Putamen (tissue), 1 donor: ENCODE measurements around the gene SS18L1.
A peak's percentile ranks its signal among the peaks of the same experiment; 100 is the strongest.
"Not testable (repeated sequence)": the region's sequence is repeated elsewhere in the genome, so short reads cannot be mapped to it uniquely, and the experiment has no call there.

Source experiments
- DNase-seq: peaks from one replicate; pipeline ENCODE4 v3.0.0-alpha.2; 2016; ENCODE audit warnings: low spot score

SS18L1 gene

DNA sequence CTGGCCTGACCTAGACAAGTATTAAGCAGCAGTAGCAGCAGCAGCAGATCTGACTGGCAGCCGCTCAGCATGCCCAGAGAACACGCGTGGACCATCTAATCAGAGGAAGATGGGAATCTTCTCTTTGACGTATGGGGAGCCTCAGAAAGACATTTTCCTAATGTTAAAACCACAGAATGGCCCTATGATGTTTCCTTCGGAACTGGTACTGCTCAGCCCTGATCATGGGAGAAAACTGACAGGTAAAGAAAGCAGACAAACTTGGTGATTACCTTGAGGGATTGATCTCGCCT, 6.5 kb upstream of the SS18L1 start:
- DNase-seq: no peak

DNA sequence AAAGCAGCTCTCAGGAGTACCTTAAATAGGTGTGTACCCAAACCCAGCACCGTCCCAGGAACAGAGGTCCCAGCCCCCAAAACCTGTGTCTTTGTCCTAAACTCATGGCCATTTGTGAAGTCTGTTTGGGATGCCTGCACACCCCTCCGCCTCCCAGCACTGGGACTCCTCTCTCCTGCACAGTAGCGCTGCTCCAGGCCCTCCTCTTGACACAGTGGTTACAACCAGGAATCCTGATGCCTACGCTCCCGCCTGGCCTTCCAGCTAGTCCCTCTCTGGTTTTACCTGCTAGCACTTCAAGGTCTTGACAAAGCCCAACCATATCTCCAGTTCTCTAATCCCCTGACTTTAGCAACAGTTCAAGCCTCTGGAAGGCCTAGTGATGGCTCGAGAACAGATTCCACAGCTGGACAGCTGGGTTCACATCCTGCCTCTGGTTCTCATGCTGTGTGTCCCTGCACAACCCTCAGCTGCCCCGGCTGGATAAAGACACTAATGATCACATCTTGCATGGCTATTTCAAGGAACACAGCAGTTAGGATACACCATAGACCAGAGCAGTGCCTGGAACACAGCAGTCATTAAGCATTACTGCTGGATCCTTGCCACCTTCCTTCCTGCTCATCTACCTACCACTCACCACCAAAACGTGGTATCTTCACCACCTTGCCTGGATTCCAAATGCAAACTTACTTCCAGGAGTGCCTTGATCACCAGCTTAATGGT, 5.9 kb upstream of the SS18L1 start:
- no peak for DNase-seq

DNA sequence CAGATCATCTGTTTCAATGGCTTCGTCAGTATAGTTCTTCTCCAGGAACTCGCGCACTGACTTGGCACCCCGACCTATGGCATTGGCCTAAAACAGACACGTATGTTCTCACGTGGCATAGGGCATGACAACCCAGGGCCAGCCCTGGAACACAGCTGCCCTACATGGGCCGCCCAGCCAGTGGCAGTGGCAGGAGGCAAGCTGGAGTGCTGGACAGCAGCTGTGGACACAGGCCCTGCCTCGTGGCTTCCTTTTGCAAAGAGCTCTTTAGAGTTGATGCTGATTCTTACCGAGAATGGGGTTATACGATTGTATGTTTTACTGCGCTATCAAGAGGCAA, 5.4 kb upstream of the SS18L1 start:
- DNase-seq: no peak

DNA sequence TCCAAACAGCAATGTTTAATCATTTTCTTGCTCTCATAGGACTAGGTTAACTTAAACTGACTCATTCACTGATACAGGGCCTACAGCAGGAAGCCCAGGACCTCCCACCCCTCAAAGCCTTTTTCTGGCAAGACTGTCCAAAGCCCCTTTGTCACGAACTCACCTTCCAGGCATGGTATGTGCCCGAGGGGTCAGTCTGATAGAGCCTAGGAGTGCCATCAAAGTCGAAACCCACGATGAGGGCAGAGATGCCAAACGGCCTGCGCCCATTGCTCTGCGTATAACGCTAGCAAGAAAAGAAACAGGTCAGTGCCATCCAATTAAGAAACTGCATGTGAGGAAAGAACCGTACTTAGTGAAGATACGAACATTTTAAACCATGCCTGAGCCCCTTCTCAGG, 4.7 kb upstream of the SS18L1 start:
- DNase-seq: no peak

DNA sequence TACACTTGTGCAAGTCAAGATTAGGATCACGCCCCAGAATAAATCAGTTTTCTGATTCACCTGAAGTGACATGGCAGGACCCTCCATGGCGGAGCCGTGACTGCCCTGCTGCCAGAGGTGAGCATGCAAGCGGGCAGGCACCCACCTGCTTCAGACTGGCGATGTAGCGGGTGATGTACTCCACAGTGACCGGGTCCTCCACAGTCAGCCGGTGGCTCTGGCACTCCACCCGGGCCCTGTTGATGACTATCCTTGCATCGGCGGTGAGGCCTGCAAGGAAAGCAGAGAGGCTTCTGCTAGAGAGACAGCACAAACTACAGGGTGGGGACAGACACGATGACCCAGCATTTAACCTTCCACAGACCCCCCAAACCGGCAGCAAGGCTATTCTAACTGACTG, 3.9 kb upstream of the SS18L1 start:
- DNase-seq: no peak

DNA sequence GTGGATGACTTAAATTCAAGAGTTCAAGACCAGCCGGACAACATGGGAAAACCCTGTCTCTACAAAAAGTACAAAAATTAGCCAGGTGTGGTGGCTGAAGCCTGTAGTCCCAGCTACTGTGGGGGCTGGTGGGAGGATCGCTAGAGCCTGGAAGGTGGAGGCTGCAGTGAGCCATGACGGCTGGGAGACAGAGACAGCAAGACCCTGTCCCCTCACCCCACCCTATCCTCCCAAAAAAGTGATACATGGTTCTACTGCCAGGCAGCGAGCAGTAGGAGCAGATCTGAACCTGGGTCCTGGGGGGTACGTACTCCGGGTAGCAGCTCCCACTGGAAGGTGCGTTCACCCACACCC, 2.5 kb upstream of the SS18L1 start:
- DNase-seq: no peak

DNA sequence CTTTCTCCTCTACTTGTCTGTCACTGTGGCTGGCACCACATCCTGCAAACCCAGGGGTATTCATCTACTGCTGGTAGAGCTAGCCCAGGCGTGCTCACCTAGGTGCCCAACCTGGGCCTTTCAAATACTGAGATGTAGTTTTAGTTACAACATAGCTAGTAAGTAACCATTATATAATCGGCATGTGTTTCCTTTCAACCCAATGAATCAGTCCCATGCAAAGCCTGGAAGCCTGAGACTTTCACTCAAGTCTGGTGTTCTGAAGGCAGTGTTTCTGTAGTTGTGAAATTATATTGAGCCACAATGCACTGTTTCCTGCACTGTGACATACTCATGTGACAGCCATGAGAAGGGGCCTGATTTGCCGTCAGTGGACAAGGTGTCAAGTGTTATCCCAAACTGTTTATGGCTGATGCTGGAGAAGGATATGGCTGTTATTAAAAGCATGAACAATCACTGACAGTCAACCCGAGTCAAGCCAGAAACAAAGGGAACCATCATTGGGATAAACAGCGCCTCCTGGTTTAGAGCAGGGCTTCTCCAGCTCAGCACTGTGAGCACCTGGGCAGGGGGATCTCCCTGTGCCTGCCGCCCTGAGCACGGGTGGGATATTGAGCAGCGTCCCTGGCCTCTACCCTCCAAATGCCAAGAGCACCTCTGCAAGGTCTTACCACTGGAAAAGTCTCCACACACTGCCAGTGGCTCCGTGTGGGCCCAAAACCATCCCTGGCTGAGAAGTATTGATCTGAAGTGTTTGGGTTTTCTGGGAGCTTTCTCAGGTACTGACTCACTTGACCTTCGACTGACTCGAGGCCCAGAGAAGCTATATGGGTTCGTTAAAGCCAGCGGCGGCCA, 1.9 kb upstream of the SS18L1 start:
- DNase-seq: no peak

DNA sequence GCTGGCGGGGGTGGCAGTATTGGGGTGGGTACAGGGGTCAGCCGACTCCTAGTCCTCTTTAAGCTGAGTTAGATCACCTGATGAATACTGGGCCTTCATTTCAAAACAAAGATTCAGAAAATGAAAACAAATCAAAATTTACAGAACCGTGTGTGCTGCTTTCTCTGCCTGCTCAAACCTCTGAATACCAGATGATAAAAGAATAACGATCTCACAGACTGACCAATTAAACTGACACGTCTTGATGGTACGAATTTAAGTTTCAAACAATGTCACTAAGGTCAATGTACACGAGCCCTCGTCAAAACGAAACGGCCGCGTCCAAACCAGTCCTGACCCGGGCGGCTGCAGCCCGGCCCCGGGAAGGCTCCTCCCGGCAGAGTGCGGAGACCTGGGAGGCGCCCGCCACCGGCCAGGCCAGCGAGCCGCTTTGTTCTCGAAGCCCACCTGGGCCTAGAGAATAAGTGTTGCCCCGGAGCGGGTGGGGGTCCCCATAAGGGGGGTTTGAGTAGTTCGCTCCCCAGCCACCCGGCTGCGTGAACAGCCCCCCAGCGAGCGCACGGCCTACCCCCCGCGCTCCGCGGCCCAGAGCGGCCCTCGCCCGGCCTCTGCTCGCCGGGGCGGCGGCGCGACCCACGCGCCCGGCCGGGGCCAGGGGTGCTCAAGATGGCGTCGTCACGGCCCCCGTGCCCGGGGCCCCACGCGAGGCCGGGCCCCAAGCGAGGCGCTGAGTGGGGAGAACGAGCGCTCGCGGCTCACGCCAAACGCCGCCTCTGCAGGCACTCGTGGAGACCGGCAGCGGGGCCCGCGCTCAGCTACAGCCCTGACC, 1.1 kb upstream of the SS18L1 start:
- DNase-seq: no peak

DNA sequence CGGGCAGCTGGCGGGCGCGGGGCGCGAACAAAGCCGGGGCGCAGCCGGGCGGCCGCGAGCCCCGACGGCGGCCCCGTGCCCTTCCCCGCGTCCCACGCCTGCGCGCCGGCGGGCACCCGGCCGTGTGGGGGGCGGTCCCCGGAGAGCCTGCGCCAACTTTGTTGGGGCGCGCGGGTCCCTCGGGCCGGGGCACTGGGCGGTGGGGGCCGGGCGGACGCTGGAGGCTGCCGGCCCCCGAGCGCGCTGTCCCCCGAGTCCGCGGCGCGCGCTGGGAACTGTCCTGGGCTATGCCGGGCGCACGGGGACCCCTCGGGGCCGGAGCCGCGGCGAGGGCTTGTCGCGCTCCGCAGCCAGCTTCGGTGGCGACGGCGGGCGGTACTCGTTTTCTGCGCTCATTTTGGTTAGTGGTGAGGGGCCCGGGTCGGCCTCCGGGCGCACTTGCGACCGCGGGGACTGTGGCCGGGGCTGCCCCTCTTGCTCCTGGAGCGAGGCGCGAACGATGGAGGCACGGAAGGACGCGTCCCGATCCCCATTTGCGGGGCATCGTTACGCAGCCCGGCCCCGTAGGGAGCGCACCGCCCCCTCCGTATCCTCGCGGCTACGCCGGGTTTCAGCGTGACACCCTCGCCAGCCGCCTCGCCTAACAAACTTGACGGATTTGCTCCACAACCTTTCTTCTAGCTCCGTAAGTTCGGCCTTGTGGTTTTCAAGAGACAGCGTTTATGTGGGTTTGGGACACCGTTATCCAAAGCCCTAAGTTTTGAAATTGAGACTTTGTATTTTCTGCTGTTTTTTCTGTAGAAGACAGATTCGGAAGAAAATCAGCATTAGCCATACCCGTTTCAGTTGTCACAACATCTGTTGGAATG, 622 bp downstream of the SS18L1 start:
- DNase-seq: peak; percentile 55

DNA sequence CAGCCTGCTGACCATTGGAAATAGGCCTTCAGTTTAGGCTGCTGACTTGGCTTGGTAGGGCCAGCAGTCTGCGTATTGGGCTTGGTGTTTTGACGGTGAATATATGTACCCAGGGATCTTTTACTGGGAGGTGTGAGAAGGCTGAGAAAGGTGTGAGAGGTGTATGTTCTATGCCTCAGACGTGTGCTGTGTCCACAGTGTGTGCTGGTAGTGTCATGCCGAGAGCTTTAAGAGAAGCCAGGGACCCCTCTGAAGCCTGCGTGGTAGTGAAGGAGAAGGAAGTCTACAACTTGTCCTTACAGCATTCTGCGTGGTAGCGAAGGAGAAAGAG, 2.1 kb downstream of the SS18L1 start:
- no peak for DNase-seq

DNA sequence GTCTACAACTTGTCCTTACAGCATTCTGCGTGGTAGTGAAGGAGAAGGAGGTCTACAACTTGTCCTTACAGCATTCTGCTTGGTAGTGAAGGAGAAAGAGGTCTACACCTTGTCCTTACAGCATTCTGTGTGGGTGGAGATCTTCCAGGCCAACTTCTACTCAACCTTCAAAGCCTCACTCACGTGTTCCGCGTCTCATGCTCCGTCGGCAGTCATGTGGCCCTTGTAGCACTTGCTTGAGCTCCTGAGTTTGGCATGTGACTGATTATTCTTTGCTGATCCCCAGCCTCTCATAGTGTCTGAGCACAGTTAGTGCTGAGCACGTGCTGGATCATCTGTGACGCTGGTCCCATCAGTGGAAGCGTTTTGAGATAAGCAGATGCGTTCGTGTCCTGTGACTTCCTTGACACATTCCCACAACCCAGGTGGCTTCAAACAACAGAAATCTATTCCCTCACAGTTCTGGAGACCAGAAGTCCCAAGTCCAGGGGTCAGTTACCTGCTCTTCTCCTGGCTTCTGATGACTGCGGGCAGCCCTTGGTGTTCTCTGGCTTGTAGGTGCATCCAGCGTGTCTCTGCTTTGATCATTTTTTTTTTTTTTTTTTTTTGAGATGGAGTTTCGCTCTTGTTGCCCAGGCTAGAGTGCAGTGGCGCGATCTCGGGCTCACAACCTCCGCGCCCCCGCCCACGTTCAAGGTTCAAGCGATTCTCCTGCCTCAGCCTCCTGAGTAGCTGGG, 2.6 kb downstream of the SS18L1 start:
- DNase-seq: no peak

DNA sequence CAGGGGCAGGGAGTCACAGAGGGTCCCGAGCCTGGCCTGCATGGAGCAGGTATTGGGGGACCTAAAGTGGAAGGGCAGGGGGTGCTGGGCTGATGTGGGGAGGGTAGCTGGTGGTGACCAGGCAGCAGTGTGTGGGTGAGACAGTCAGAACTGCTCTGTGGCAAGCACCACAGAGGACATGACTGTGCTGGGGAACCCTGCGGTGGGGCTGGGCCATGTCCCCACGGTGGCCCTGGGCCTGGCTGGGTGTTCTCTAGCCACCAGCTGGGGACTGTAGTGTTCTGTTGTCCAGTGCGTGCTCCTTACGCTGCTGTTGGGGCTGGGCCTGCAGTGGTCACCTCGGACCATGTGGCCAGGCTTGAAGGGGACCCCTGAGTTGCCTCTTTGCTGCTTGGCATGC, 3.6 kb downstream of the SS18L1 start:
- no peak for DNase-seq

DNA sequence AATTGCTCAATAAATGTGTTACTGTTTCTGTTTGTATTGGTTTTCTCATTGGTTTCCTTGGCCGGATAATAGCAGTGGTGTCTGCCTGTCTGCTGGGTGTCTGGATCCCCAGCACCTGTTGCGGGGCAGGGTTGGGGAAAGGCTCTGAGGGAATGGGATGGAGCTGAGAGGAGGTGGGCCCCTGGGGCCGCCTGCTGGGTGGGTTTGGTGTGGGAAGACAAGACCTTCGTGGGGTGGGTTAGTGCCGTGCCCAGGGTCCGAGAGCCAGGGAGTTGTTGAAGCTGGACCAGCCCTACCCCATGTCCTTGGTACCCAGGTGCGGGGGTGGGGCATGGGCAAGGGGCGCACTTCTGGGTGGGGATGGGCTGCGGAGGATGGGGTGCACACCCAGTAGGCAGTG, 4.0 kb downstream of the SS18L1 start:
- DNase-seq: no peak

DNA sequence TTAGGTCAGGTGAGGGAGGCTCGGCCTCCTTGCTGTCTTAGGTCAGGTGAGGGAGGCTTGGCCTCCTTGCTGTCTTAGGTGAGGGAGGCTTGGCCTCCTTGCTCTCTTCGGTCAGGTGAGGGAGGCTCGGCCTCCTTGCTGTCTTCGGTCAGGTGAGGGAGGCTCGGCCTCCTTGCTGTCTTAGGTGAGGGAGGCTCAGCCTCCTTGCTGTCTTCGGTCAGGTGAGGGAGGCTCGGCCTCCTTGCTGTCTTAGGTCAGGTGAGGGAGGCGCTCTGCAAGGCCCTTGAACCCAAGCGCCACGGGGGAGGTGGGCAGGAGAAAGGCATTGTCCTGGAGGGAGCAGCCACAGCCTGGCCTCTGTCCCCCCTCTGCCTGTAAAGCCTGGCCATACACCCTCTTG, 4.8 kb downstream of the SS18L1 start:
- DNase-seq: not testable (repeated sequence)

DNA sequence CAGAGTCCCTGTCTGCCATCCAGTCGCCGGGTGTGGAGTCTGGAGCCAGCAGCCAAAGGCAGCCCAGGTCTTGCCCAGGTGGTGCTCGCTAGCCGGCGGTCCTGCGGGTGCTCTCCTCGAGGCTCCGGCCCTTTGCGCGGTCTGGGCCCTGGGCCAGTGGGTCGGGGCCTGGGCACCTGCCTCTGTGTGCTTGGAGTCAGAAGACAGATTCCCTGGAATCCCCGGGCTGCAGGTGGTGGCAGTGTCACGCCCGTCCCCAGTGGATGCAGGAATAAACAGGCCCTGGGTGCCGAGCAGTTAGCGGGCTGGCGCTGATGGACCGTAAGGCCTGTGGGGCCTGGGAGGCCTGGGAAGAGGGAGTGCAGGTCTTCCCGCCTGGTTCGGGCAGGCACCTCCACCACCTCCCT, 5.3 kb downstream of the SS18L1 start:
- no peak for DNase-seq

DNA sequence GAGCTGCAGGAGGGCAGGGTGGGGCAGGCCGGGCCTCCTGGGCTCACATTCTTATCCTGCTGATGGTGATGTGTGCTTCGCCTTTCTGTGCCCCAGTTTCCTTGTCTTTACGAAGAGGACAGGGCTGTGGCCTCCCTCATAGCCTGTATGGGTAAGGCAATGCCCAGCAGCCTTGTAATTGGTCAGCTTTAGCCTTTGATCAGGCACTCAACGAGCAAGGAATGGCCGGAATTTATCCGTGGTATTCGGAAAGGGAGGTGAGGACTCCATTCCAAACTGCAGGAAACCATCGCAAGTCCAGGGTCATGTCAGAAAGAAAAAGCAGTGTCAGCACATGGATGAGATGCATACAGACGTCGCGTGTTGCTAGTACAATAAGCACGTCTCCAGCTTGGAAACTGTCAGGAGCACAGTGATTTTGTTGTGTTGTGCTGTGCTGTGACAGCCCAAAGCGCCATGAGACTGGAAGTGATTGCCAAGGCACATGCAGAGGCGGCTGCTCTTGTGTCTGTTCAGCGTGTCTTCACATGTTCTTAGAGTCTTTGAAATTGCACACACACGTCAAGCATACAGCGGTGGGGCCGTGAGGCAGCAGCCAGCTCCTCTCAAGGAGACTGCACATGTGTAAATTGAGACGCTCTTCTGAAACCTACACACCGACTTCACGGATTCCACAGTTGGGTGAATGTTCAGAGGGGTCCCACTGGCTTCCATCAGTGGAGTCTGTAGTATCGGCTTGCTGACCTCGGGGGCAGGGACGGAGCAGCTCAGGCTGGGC, 6.2 kb downstream of the SS18L1 start:
- DNase-seq: no peak

DNA sequence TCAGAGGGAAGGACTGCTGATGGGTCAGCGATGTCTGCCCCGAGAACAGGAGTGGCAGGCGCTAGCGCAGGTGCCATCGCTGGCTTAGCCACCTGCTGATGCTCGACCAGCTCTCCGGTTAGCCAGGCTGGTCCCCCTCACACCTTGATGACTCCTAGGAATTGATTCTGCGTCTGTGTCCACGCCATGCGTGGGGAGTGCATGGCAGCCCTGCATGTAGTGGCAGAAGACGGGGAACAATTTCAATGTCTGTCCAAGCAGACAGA, 6.7 kb downstream of the SS18L1 start:
- no peak for DNase-seq

DNA sequence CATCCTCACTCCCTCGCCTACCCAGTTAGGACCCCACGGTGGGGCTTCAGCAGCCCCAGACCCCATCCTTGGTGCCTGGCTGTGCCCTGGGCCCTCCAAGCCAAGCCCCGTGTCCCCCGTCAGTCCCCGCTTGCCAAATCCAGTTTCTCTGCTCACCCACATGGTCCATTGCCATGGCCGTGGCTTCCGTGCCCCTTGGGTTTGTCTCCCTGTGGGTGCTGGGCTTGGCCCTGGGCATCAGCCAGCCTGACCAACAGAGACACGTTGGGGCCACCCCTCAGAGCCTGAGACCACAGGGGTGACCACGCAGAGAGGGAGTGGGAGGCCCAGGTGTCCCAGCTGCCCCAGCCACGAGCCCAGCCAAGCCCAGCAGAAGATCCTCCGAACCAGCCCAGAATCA, 7.7 kb downstream of the SS18L1 start:
- no peak for DNase-seq

DNA sequence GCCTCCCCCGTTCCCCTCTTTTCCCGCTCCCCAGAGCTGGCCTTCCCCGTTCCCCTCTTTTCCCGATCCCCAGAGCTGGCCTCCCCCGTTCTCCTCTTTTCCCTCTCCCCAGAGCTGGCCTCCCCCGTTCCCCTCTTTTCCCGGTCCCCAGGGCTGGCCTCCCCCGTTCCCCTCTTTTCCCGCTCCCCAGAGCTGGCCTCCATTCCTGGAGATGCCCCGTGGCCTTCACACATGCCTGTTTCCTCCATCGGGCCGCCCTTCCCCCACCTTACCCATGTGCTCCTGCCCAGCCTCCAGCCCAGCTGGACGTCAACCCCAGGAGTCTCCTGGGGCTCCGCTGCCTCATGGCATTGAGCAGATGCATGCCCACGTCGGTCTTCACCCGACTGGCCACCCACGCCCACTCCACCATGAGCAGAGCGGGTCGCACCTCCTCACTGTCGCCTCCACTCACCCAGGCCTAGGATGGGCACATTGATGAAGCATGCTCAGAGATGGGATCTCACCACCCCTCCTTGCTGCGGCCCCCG, 8.3 kb downstream of the SS18L1 start:
- DNase-seq: no peak

DNA sequence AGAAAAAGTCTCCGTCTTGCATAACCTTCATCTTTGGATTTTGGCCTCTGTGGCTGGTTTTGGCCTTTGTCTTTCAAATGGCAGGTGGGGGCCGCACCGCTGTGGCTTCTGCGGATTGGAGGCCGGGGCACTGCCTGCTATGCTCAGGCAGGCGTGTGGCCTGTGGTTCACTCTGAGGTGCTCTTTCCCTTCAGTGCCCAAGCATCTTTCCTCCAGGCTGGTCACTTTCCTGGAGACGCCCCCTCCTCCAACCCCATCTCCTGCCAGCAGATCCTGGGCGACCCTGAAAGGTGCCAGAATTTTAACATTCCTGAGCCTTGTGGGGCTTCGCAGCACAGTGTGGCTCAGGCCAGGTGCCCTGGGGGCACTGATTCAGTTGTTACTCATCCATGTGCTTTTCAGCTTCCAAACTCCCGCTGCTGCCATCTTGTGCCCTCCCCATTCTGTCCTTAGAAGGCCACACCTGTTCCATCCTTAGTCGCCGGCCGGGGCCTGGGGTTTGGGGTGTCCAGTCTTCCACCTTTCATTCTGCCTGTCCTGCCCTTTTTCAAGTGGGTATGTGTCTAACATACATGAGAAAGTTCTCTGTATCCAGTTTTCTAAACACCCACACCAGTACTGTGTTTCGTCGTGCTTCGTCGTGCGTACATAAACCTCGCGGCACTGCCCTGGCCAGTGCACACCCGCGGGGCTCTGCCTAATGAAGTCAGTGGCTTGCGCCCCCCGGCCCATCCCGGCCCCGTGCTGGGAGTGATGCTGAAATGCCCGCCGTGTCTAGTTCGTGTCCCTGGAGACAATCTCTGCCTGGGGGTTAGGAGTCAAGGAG, 12.1 kb downstream of the SS18L1 start:
- DNase-seq: no peak
